Esophagus muscularis mucosa (tissue), 4 donors: ENCODE data around the gene MTIF3. TPM values are rescaled to one million over a fixed set of nuclear protein-coding genes. Genes with fewer than 3 reads are reported as not detected.

Source experiments
- DNase-seq: peaks from one replicate; pipeline ENCODE4 v3.0.0-alpha.2; 2017; ENCODE audit errors: extremely low spot score
- H3K27ac ChIP-seq, 4 donors: fragments of 200-600 bp; sonication (generic); replicated peaks in 1 of 4; 1 replicate in 3 of 4; 2 replicates in 1 of 4; pipeline ENCODE4 v1.5.1; 2016 to 2019; ENCODE audit warnings: mild to moderate bottlenecking in 1 of 4
- H3K27me3 ChIP-seq, 4 donors: fragments of 200-600 bp; sonication (generic); one replicate each; pipeline versions ENCODE4 v1.5.1 to v1.6.0; 2016 to 2019
- H3K36me3 ChIP-seq, 4 donors: fragments of 200-600 bp; sonication (generic); one replicate each; pipeline ENCODE4 v1.5.1; 2016 to 2019
- H3K4me1 ChIP-seq, 4 donors: fragments of 200-600 bp; sonication (generic); one replicate each; pipeline ENCODE4 v1.5.1; 2016 to 2019
- H3K4me3 ChIP-seq, 4 donors: fragments of 200-600 bp; sonication (generic); 1 replicate in 2 of 4; 2 replicates in 2 of 4; pipeline ENCODE4 v1.5.1; 2016 to 2019; ENCODE audit warnings: mild to moderate bottlenecking in 4 of 4, moderate library complexity in 1 of 4
- H3K9me3 ChIP-seq, 4 donors: fragments of 200-600 bp; sonication (generic); 1 replicate in 3 of 4; 2 replicates in 1 of 4; pipeline ENCODE4 v1.5.1; 2016 to 2019
- EP300 ChIP-seq: sonication (generic); formaldehyde crosslinking; IDR thresholded peaks from one replicate; pipeline ENCODE4 v1.6.1; 2017; ENCODE audit warnings: antibody characterized with exemption
- POLR2A ChIP-seq: fragments of 450-650 bp; IDR thresholded peaks from one replicate; pipeline ENCODE4 v1.6.1; 2017; ENCODE audit warnings: antibody characterized with exemption, moderate library complexity, mild to moderate bottlenecking, low read depth
- POLR2AphosphoS5 ChIP-seq, 2 donors: sonication (generic); formaldehyde crosslinking; IDR thresholded peaks; one replicate each; pipeline ENCODE4 v1.6.1; 2017; ENCODE audit warnings: antibody characterized with exemption in 2 of 2
- WGBS: methylation state at CpG from one replicate; pipeline ENCODE4 v1.1.5; 2018; 5-methylcytosine and 5-hydroxymethylcytosine counted together
- intact Hi-C: fragments of 100-400 bp; cut with DNase I; formaldehyde crosslinking; loops from one replicate; pipeline ENCODE4 v1.15.1; 2023
- total RNA-seq, 4 donors: library from RNA; depleted of rRNA; stranded (reverse); fragments of >200 nt; gene quantifications; one replicate each; pipeline versions ENCODE4 v1.1.0 to v1.2.1, GENCODE V29; 2016
- TF ChIP-seq, protein P1 (sequence below), 3 experiments: fragments of 200-600 bp in 2 of 3; fragments of 450-650 bp in 1 of 3; sonication (generic) in 2 of 3; IDR thresholded peaks; one replicate each; pipeline ENCODE4 v1.5.1; 2017 to 2019; ENCODE audit warnings: antibody characterized with exemption in 3 of 3, mild to moderate bottlenecking in 2 of 3, moderate library complexity in 1 of 3

The MTIF3 gene
- total RNA-seq, 4 donors from 2014 or later, result 45.1 to 86.6 (median 67.5) TPM

DNA sequence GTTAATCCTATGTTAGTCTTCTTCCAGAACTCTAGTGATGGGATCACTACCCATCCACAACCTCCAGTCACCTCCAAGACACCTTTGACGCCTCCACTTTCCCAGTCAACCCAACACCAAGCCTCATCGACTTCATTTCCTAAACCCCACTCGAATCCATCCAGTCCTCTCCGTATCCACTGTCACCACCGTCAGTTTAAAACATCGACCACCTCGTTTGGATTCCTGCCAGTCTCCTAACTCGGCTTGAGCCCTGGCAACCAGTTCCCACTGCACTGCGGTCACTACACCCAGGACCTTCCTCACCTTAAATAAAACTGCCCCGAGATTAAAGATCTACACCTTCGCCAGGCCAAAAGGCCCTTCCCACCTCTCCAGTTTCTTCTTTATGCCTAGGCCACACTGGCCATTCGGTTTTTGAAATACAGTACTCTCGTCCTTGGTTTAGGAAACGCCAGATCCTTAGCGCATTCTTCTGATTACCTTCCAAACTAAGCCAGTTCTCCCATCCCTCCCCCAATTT lies 1.2 kb downstream of the MTIF3 start:
- DNase-seq, result no peak
- intact Hi-C loops, result no loop called here
- no peaks in the 10 kb centered on the region for H3K27me3 ChIP-seq
- peak overlapping the region; percentile 95 to 99 (median 98) for H3K27ac ChIP-seq
- TF ChIP-seq EP300 (no peak), POLR2A (no peak), POLR2AphosphoS5 (IDR thresholded peaks at IDR 0.05) (no peak)
- TF ChIP-seq, protein P1, sequence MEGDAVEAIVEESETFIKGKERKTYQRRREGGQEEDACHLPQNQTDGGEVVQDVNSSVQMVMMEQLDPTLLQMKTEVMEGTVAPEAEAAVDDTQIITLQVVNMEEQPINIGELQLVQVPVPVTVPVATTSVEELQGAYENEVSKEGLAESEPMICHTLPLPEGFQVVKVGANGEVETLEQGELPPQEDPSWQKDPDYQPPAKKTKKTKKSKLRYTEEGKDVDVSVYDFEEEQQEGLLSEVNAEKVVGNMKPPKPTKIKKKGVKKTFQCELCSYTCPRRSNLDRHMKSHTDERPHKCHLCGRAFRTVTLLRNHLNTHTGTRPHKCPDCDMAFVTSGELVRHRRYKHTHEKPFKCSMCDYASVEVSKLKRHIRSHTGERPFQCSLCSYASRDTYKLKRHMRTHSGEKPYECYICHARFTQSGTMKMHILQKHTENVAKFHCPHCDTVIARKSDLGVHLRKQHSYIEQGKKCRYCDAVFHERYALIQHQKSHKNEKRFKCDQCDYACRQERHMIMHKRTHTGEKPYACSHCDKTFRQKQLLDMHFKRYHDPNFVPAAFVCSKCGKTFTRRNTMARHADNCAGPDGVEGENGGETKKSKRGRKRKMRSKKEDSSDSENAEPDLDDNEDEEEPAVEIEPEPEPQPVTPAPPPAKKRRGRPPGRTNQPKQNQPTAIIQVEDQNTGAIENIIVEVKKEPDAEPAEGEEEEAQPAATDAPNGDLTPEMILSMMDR (IDR thresholded peaks at IDR 0.05), result no peak
- peaks cover 0 to 9% (median 0%) of the 10 kb centered on the region in 4 donors for H3K36me3 ChIP-seq
- H3K4me3 ChIP-seq, result peak overlapping the region; percentile 84 to 93 (median 92)
- H3K4me1 ChIP-seq, result peaks cover 27 to 43% (median 36%) of the 10 kb centered on the region in 4 donors
- 51% methylated on average over 15 of the region's 15 CpGs for WGBS
- no peaks in the 10 kb centered on the region for H3K9me3 ChIP-seq

DNA sequence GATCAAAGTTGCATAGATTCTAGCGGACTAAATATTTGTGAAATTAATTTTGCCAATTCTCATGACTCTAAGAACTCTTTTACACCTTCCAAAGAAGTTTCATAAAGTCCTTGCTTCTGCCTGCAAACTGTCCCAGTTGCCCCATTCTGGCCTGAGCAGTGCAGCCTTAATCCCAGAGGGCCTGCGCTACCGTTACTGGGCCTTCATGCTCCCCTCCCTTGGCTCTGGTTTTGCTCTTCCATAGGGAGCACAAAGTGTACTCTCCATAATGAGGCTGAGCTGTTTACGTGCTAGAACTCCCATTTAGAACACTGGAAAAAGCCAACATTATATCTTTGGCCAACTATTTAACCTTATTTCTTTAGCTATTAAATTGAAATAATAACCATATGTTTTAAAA lies 2.1 kb downstream of the MTIF3 start:
- peaks cover 0 to 9% (median 0%) of the 10 kb centered on the region in 4 donors for H3K36me3 ChIP-seq
- no peak for DNase-seq
- no peaks in the 10 kb centered on the region for H3K27me3 ChIP-seq
- H3K4me1 ChIP-seq, result peaks cover 27 to 43% (median 36%) of the 10 kb centered on the region in 4 donors
- TF ChIP-seq POLR2A (no peak), POLR2AphosphoS5 (IDR thresholded peaks at IDR 0.05) (no peak), EP300 (no peak)
- TF ChIP-seq, protein P1 (IDR thresholded peaks at IDR 0.05), result no peak
- H3K9me3 ChIP-seq, result no peaks in the 10 kb centered on the region
- H3K27ac ChIP-seq, result peak overlapping the region; percentile 7 to 99 (median 55)
- no peak overlapping the region for H3K4me3 ChIP-seq
- intact Hi-C loops, result no loop called here
- WGBS, result 87% methylated on average over 4 of the region's 4 CpGs

GRCh38 chr13:27446986-27447583 lies 3.3 kb downstream of the MTIF3 start:
- DNase-seq, result no peak
- Histone ChIP-seq H3K27me3 (no peaks in the 10 kb centered on the region), H3K4me1 (peaks cover 29 to 43% (median 36%) of the 10 kb centered on the region in 4 donors), H3K27ac (no peak overlapping the region), H3K36me3 (peaks cover 0 to 10% (median 4%) of the 10 kb centered on the region in 4 donors), H3K4me3 (no peak overlapping the region), H3K9me3 (no peaks in the 10 kb centered on the region)
- intact Hi-C loops, result no loop called here
- no peak for TF ChIP-seq EP300
- no peak for TF ChIP-seq POLR2A
- TF ChIP-seq, protein P1 (IDR thresholded peaks at IDR 0.05), result no peak
- peak in 1 of 2 donors; percentile 15 for TF ChIP-seq POLR2AphosphoS5 (IDR thresholded peaks at IDR 0.05)
- 66% methylated on average over 7 of the region's 7 CpGs for WGBS

GRCh38 chr13:27442797-27443196 lies 7.6 kb downstream of the MTIF3 start:
- H3K36me3 ChIP-seq, result peaks cover 12 to 45% (median 31%) of the 10 kb centered on the region in 4 donors

More at GRCh38 chr13:27442797-27443196, 7.6 kb downstream of the MTIF3 start:
- TF ChIP-seq POLR2A (no peak), POLR2AphosphoS5 (IDR thresholded peaks at IDR 0.05) (no peak), EP300 (no peak)
- TF ChIP-seq, protein P1 (IDR thresholded peaks at IDR 0.05), result no peak
- no peaks in the 10 kb centered on the region for H3K9me3 ChIP-seq
- no peak overlapping the region for H3K27ac ChIP-seq
- no peaks in the 10 kb centered on the region for H3K27me3 ChIP-seq
- H3K4me3 ChIP-seq, result no peak overlapping the region
- H3K4me1 ChIP-seq, result peaks cover 5 to 22% (median 15%) of the 10 kb centered on the region in 4 donors
- 91% methylated on average over 7 of the region's 7 CpGs for WGBS
- no peak for DNase-seq
- intact Hi-C loops, result no loop called here
